Stimulated activated naive CD8-positive, alpha-beta T cell treated with anti-CD3 and anti-CD28 coated beads, Interleukin-15, amount 100 ng/mL, for 72 hours (primary cell): ENCODE data around the gene BPIFB4.

Source experiments
- ATAC-seq: fragments of 150-1000 bp; cut with Tn5 transposase; 2 replicates; pipeline ENCODE4 v1.10.0; 2021; ENCODE audit warnings: mild to moderate bottlenecking, moderate library complexity
- DNase-seq, 2 donors: peaks; one replicate each; pipeline ENCODE4 v3.0.0; 2021 to 2022
- H3K27ac Mint-ChIP-seq, 2 donors: one replicate each; pipeline ENCODE4 v1.8.0; 2022; ENCODE audit warnings: mild to moderate bottlenecking in 2 of 2, mixed read lengths in 2 of 2, moderate library complexity in 2 of 2
- H3K27me3 Mint-ChIP-seq: one replicate; pipeline ENCODE4 v1.8.0; 2022; ENCODE audit warnings: mixed read lengths
- H3K4me1 Mint-ChIP-seq: one replicate; pipeline ENCODE4 v1.8.0; 2022; ENCODE audit warnings: mild to moderate bottlenecking, mixed read lengths
- H3K4me3 Mint-ChIP-seq, 2 donors: one replicate each; pipeline ENCODE4 v1.8.0; 2022; ENCODE audit warnings: mild to moderate bottlenecking in 2 of 2, mixed read lengths in 2 of 2, moderate library complexity in 1 of 2
- H3K9me3 Mint-ChIP-seq, 2 donors: one replicate each; pipeline ENCODE4 v1.8.0; 2022; ENCODE audit warnings: mixed read lengths in 2 of 2

The BPIFB4 gene

GRCh38 chr20:33147299-33147698 is 67.9 kb downstream of the BPIFB4 start:
- no peak overlapping the region for H3K4me3 Mint-ChIP-seq
- H3K27me3 Mint-ChIP-seq = peaks cover 45% of the 10 kb centered on the region
- H3K9me3 Mint-ChIP-seq = no peaks in the 10 kb centered on the region
- DNase-seq (no peak), ATAC-seq (no peak)
- H3K4me1 Mint-ChIP-seq = no peaks in the 10 kb centered on the region
- no peak overlapping the region for H3K27ac Mint-ChIP-seq

- DNase-seq (no peak), ATAC-seq (no peak)
- H3K27ac Mint-ChIP-seq = no peak overlapping the region
- peaks cover 50% of the 10 kb centered on the region for H3K27me3 Mint-ChIP-seq
- H3K4me3 Mint-ChIP-seq = no peak overlapping the region
- no peaks in the 10 kb centered on the region for H3K9me3 Mint-ChIP-seq
- no peaks in the 10 kb centered on the region for H3K4me1 Mint-ChIP-seq
Observed at GRCh38 chr20:33148040-33148439, 68.6 kb downstream of the BPIFB4 start.

DNA sequence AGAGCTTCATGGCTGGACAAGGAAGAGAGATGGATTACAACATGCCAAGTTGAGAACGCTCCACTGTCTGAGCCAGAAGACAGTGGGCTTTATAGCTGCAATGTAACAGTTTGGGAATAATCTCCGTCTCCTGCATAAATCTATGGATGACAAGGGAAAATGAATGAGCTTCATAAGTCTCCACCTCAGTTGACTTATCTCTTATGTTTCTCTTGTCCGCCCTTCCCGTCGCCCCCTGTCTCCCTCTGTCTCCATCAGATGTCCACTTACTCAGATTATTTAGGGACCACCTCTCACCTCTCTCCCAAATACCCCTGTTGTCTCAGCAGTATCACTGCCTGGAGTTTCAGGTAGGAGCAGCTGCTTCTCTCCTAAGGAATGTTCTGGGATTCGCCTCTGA is 74.8 kb downstream of the BPIFB4 start:
- H3K4me1 Mint-ChIP-seq = no peaks in the 10 kb centered on the region
- DNase-seq (no peak), ATAC-seq (no peak)
- no peak overlapping the region for H3K27ac Mint-ChIP-seq
- peaks cover 23% of the 10 kb centered on the region for H3K27me3 Mint-ChIP-seq
- H3K9me3 Mint-ChIP-seq = no peaks in the 10 kb centered on the region
- no peak overlapping the region for H3K4me3 Mint-ChIP-seq

DNA sequence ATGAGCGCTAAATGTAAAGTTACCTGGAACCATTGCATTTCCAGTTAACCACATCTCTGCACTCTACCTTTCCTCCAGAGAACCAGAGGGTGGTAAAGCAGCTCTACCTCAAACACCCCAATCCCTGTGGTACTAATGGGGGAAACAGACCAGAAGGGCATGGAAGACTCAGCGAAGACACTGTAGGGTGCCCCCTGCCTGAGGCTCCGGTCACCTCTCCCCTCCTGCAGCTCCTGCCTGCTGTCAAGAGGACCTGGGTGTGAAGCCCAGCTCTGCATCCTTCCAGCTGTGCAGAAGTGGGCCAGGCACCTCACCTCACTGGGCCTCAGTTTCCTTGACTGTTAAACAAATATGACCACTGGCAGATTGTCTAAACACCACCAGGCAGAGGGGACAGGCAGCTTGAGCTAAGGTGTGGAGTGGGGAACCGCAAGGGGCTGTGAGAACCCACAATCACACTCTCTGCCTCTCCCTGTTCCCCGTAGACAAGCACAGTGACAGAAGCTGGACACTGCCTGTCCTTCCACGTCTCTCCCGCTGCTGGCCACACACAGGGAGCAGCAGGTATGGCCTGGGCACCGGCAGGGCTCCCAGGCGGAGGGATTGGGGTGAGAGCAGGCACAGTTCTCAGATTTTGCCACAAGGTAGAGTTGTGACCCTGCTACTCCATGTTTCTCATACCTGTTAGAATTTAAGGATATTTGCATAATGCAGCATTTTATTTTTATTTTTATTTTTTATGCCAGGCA is 79.4 kb downstream of the BPIFB4 start:
- Mint-ChIP-seq H3K9me3 (no peaks in the 10 kb centered on the region), H3K4me1 (no peaks in the 10 kb centered on the region), H3K27me3 (peaks cover 9% of the 10 kb centered on the region), H3K4me3 (no peak overlapping the region), H3K27ac (no peak overlapping the region)
- DNase-seq (no peak), ATAC-seq (no peak)

DNA sequence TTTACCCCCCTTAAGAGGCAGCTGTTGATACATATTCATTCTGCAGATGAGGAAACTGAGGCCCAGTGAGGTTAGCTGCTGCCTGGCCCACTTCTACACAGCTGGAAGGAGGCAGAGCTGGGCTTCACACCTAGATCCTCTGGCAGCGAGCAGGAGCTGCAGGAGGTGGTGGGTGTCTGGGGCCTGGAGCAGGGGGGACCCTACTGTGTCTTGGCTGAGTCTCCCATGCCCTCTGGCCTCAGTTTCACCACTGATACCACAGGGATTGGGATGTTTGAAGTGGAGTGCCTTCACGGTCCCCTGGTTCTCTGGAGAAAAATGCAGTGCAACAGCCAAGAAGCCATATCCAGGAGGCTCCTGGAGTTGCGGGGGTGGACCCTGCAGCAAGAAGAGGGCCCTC is 80.3 kb downstream of the BPIFB4 start:
- Mint-ChIP-seq H3K27me3 (peaks cover under 1% of the 10 kb centered on the region), H3K4me3 (no peak overlapping the region), H3K4me1 (no peaks in the 10 kb centered on the region), H3K27ac (no peak overlapping the region), H3K9me3 (no peaks in the 10 kb centered on the region)
- DNase-seq = no peak
- no peak for ATAC-seq

DNA sequence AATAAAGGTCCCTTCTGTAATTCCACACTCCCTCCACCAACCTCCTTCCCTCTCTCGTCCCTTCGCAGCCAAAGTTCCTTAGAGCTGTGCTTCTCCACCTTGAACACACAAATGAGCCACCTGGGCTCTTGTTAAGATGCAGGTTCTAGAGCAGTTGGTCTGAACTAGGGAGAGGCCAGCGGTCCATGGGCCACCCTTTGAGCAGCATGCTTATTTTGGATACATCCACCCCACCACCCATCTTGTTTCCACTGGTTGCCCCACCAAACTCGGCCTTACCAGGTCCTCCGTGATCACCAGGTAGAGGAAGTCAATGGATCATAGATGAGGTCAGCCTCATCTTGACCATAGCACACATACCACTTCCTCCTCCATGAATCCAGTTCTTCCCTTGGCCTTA is 81.2 kb downstream of the BPIFB4 start:
- Mint-ChIP-seq H3K27me3 (no peaks in the 10 kb centered on the region), H3K27ac (no peak overlapping the region), H3K4me1 (no peaks in the 10 kb centered on the region), H3K9me3 (no peaks in the 10 kb centered on the region), H3K4me3 (no peak overlapping the region)
- DNase-seq (no peak), ATAC-seq (no peak)
